ENCODE results near the gene C2orf92.

C2orf92 gene

GRCh38 chr2:97714084-97714949 lies 44.8 kb downstream of the C2orf92 start:
- DNase-seq (ENCODE audit: low read depth): no peak

GRCh38 chr2:97714950-97715652 lies 45.6 kb downstream of the C2orf92 start:
- DNase-seq (ENCODE audit: low read depth): no peak

- DNase-seq (ENCODE audit: low read depth): no peak
Measured at GRCh38 chr2:97715951-97716694, 46.6 kb downstream of the C2orf92 start.

- DNase-seq (ENCODE audit: low read depth): no peak
Measured at GRCh38 chr2:97716695-97717612, 47.4 kb downstream of the C2orf92 start.

- DNase-seq (ENCODE audit: low read depth): no peak
Measured at GRCh38 chr2:97717613-97717995, 48.1 kb downstream of the C2orf92 start.

GRCh38 chr2:97718051-97718882 lies 48.8 kb downstream of the C2orf92 start:
- DNase-seq (ENCODE audit: low read depth): no peak

GRCh38 chr2:97718942-97719341 lies 49.4 kb downstream of the C2orf92 start:
- DNase-seq (ENCODE audit: low read depth): no peak

GRCh38 chr2:97719362-97720155 lies 50.0 kb downstream of the C2orf92 start:
- DNase-seq (ENCODE audit: low read depth): no peak

GRCh38 chr2:97720746-97721145 lies 51.2 kb downstream of the C2orf92 start:
- DNase-seq (ENCODE audit: low read depth): no peak

GRCh38 chr2:97722227-97722626 lies 52.7 kb downstream of the C2orf92 start:
- no peak for DNase-seq (ENCODE audit: low read depth)

- no peak for DNase-seq (ENCODE audit: low read depth)
Measured at GRCh38 chr2:97723156-97724072, 53.9 kb downstream of the C2orf92 start.

GRCh38 chr2:97724073-97724410 lies 54.5 kb downstream of the C2orf92 start:
- no peak for DNase-seq (ENCODE audit: low read depth)

GRCh38 chr2:97724501-97724900 lies 55.0 kb downstream of the C2orf92 start:
- DNase-seq (ENCODE audit: low read depth): no peak

- DNase-seq (ENCODE audit: low read depth): no peak
Measured at GRCh38 chr2:97724946-97725688, 55.6 kb downstream of the C2orf92 start.

- DNase-seq (ENCODE audit: low read depth): no peak
Measured at GRCh38 chr2:97726261-97727064, 57.0 kb downstream of the C2orf92 start.

GRCh38 chr2:97727296-97727695 lies 57.8 kb downstream of the C2orf92 start:
- no peak for DNase-seq (ENCODE audit: low read depth)

GRCh38 chr2:97728091-97728731 lies 58.7 kb downstream of the C2orf92 start:
- no peak for DNase-seq (ENCODE audit: low read depth)
